ENCODE data around the gene SPRED2. TPM values are rescaled to one million over a fixed set of nuclear protein-coding genes. Genes with fewer than 3 reads are reported as not detected.

Gene SPRED2
- total RNA-seq, 4 donors from 2014 or later: 15.6 to 63.0 (median 44.8) TPM

- Histone ChIP-seq H3K9me3 (no peaks in the 10 kb centered on the region), H3K27ac (no peak overlapping the region), H3K4me1 (no peaks in the 10 kb centered on the region), H3K4me3 (no peak overlapping the region), H3K27me3 (no peaks in the 10 kb centered on the region), H3K36me3 (no peaks in the 10 kb centered on the region)
- no peak for DNase-seq
- TF ChIP-seq POLR2A (IDR thresholded peaks at IDR 0.05): no peak
- TF ChIP-seq CTCF (IDR thresholded peaks at IDR 0.05): no peak
- intact Hi-C loops (cut with DNase I; ENCODE audit: low total_unique reads): no loop called here
Observed at GRCh38 chr2:65353927-65354326, 78.5 kb downstream of the SPRED2 start.

DNA sequence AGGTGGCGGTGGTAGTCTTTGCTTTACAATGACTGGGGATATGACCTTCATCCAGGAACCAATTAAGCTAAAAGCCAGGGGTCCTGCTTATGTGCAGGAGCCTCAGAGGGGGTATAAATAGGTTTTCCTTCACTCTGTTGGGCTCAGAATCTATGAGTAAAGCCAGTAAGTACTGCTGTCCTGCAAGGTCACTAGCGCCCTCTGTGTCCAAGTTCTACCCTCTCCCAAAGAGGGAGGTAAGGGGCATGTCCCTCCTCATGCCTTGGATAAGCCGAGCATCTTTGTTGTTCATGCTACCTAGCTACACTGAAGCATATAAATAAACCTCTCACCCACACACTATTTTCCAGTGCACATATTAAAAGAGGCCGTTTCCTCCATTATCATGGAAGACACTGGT is 79.4 kb downstream of the SPRED2 start:
- TF ChIP-seq CTCF (IDR thresholded peaks at IDR 0.05) (no peak), POLR2A (IDR thresholded peaks at IDR 0.05) (no peak)
- H3K27ac ChIP-seq: no peak overlapping the region
- no peaks in the 10 kb centered on the region for H3K4me1 ChIP-seq
- H3K36me3 ChIP-seq: no peaks in the 10 kb centered on the region
- intact Hi-C loops (cut with DNase I; ENCODE audit: low total_unique reads): no loop called here
- DNase-seq: no peak
- H3K27me3 ChIP-seq: no peaks in the 10 kb centered on the region
- H3K4me3 ChIP-seq: no peak overlapping the region
- no peaks in the 10 kb centered on the region for H3K9me3 ChIP-seq

GRCh38 chr2:65351948-65352595 is 80.3 kb downstream of the SPRED2 start:
- Histone ChIP-seq H3K36me3 (no peaks in the 10 kb centered on the region), H3K4me1 (no peaks in the 10 kb centered on the region), H3K4me3 (no peak overlapping the region), H3K9me3 (no peaks in the 10 kb centered on the region), H3K27ac (no peak overlapping the region), H3K27me3 (no peaks in the 10 kb centered on the region)
- no peak for TF ChIP-seq CTCF (IDR thresholded peaks at IDR 0.05)
- no peak for TF ChIP-seq POLR2A (IDR thresholded peaks at IDR 0.05)
- intact Hi-C loops (cut with DNase I; ENCODE audit: low total_unique reads): no loop called here
- no peak for DNase-seq

GRCh38 chr2:65351234-65351947 is 81.0 kb downstream of the SPRED2 start:
- H3K27ac ChIP-seq: peak overlapping the region; percentile 35 to 56
- no peak for DNase-seq
- no peak for TF ChIP-seq CTCF (IDR thresholded peaks at IDR 0.05)
- no peaks in the 10 kb centered on the region for H3K36me3 ChIP-seq
- no peaks in the 10 kb centered on the region for H3K4me1 ChIP-seq
- intact Hi-C loops (cut with DNase I; ENCODE audit: low total_unique reads): no loop called here
- no peak overlapping the region for H3K4me3 ChIP-seq
- H3K27me3 ChIP-seq: no peaks in the 10 kb centered on the region
- H3K9me3 ChIP-seq: no peaks in the 10 kb centered on the region

DNA sequence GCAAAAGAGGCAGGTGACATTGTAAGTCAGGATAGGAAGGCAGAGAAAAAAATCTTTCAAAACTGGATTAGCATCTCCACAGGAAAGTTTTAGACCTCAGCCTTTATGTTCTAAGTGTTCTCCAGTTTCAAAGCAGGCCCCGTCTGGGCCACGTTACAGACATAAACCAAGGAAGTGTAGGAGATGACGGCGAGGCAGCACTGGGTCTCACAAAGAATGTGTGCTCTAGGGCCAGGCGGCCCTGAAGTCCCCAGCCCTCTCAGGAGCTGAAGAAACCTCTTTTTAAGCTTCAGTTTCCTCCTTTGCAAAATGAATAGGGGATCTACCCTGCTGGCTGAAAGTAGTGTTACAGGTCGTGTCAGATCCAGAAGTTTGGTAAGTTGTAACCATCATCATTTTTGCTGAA is 81.7 kb downstream of the SPRED2 start:
- TF ChIP-seq POLR2A (IDR thresholded peaks at IDR 0.05) (no peak), CTCF (IDR thresholded peaks at IDR 0.05) (no peak)
- H3K27ac ChIP-seq: peak overlapping the region; percentile 35 to 56
- DNase-seq: no peak
- no peak overlapping the region for H3K4me3 ChIP-seq
- intact Hi-C loops (cut with DNase I; ENCODE audit: low total_unique reads): no loop called here
- no peaks in the 10 kb centered on the region for H3K9me3 ChIP-seq
- no peaks in the 10 kb centered on the region for H3K36me3 ChIP-seq
- no peaks in the 10 kb centered on the region for H3K27me3 ChIP-seq
- no peaks in the 10 kb centered on the region for H3K4me1 ChIP-seq

All from uterus (tissue), 4 donors.